ENCODE data around the gene TRIP11.

GRCh38 chr14:91935586-91935985, 104.3 kb downstream of the TRIP11 start:
- TF ChIP-seq EZH2 (IDR thresholded peaks at IDR 0.05; ENCODE audit: borderline replicate concordance), result no peak
- no peak for TF ChIP-seq CTCF (IDR thresholded peaks at IDR 0.05; ENCODE audit: poor library complexity)

Data from hepatocyte (in vitro differentiated cells).